Measurements from ENCODE around the gene PIM3. TPM values are rescaled to one million over a fixed set of nuclear protein-coding genes. Genes with fewer than 3 reads are reported as not detected.

Gene PIM3
- total and polyA plus RNA-seq, 2 of the 8 experiments (the other 6 are each of a cell fraction or from before 2014, with no cell fraction given), result 22.6 to 30.0 TPM

- no peak overlapping the region for H2BK12ac ChIP-seq (ENCODE audit: low read depth, low read length)
- H3K56ac ChIP-seq (replicated peaks; ENCODE audit: insufficient read length, low read depth, low read length), result peak overlapping the region; percentile 59
- no peak overlapping the region for H3K4ac ChIP-seq (replicated peaks; ENCODE audit: insufficient read length, low read depth, low read length)
- no peaks in the 10 kb centered on the region for H3K9me3 ChIP-seq (ENCODE audit: insufficient read depth in 2 of 2, low read depth in 1 of 2, low read length in 1 of 2)
- H4K5ac ChIP-seq (ENCODE audit: insufficient read length, low read depth, low read length), result no peak overlapping the region
- TF ChIP-seq PHF8 (conservative IDR thresholded peaks at IDR 0.05; ENCODE audit: low read depth, low read length) (0 out of 2 replicates have a peak, but pooled peaks have one; percentile 6), RAD21 (IDR thresholded peaks at IDR 0.05 in 1 of 2, conservative IDR thresholded peaks at IDR 0.05 in 1 of 2; ENCODE audit: low read depth in 2 of 2, low read length in 2 of 2) (no peak)
- H3K4me2 ChIP-seq (ENCODE audit: insufficient read depth in 1 of 2, low read depth in 2 of 2, low read length in 2 of 2), result peak overlapping the region; percentile 75 to 98
- H3K14ac ChIP-seq (ENCODE audit: insufficient read length), result no peak overlapping the region
- no peak for DNase-seq (ENCODE audit: low read depth in 1 of 2, low spot score in 2 of 2)
- ChIA-PET POLR2A (ENCODE audit: partially characterized antibody) (interaction anchor here (0.9 to 2.1 kb wide), 5 partner anchors 14 to 99 kb away, joined by 3 to 4 read pairs (median 4); no protein-coding TSS in a partner anchor), CTCF (ENCODE audit: partially characterized antibody) (no interaction called here)
- no peak overlapping the region for H3K27ac ChIP-seq (ENCODE audit: low read depth, low read length)
- H3K79me2 ChIP-seq (ENCODE audit: control insufficient read depth in 1 of 2, insufficient read depth in 2 of 2, low read length in 2 of 2), result peaks cover 0 to 8% of the 10 kb centered on the region in 2 experiments; a peak in 1 of 4 replicates
- H2BK20ac ChIP-seq (ENCODE audit: low read length), result no peak overlapping the region
- H4K8ac ChIP-seq (ENCODE audit: extremely low read depth, insufficient read depth, low read length), result 0 out of 2 replicates have a peak overlapping the region, but pooled peaks have one; percentile 5
- no peak overlapping the region for H4K91ac ChIP-seq (replicated peaks; ENCODE audit: insufficient read length, low read length)
- no peak overlapping the region for H2BK15ac ChIP-seq (ENCODE audit: low read length)
- FAIRE-seq, result no peak
- H3K79me1 ChIP-seq (ENCODE audit: low read depth, low read length), result peaks cover 3% of the 10 kb centered on the region; the same call in 1 of the 2 replicates
- H4K20me1 ChIP-seq (replicated peaks in 1 of 2; ENCODE audit: control insufficient read depth in 1 of 2, insufficient read depth in 2 of 2, low read length in 2 of 2), result peaks cover 3 to 4% of the 10 kb centered on the region in 2 experiments
- 0 out of 2 replicates have a peak overlapping the region, but pooled peaks have one; percentile 6 for H2AK5ac ChIP-seq (ENCODE audit: low read depth, low read length)
- peaks cover 0 to 3% (median 2%) of the 10 kb centered on the region in 4 experiments; a peak in 1 of 8 replicates for H3K36me3 ChIP-seq (ENCODE audit: control insufficient read depth in 2 of 4, insufficient read depth in 4 of 4, low read length in 3 of 4)
- 60% methylated on average over 38 of the region's 47 CpGs; no CpG with 5 or more reads in 1 of the 2 experiments for whole genome bisulfite sequencing, 2 experiments (ENCODE audit: extremely low coverage in 1 of 2, insufficient coverage in 1 of 2, insufficient read length in 1 of 2, insufficient replicate concordance in 2 of 2, low coverage in 1 of 2, low lambda C conversion rate in 2 of 2, missing lambda C conversion rate in 1 of 2)
- H3K4me3 ChIP-seq (ENCODE audit: extremely low read depth in 1 of 4, insufficient read depth in 2 of 4, low read depth in 3 of 4, low read length in 4 of 4), result peak overlapping the region; percentile 49 to 93 (median 54)
- H3K18ac ChIP-seq (ENCODE audit: extremely low read depth, low read length), result no peak overlapping the region
- H2BK120ac ChIP-seq (replicated peaks; ENCODE audit: low read depth, low read length), result no peak overlapping the region
- H3K4me1 ChIP-seq (replicated peaks in 1 of 4; ENCODE audit: control insufficient read depth in 3 of 4, insufficient read depth in 4 of 4, low read length in 3 of 4), result peaks cover 0 to 10% (median 1%) of the 10 kb centered on the region in 4 experiments; a peak in 5 of 7 replicates
- H3K9ac ChIP-seq (replicated peaks in 1 of 4; ENCODE audit: extremely low read depth in 1 of 4, low read depth in 3 of 4, low read length in 3 of 4), result peak overlapping the region; percentile 42 to 79 (median 59)
- H3K23me2 ChIP-seq (ENCODE audit: low read depth, low read length), result peaks cover 9% of the 10 kb centered on the region; the same call in 1 of the 2 replicates
- no peak overlapping the region for H2AFZ ChIP-seq (ENCODE audit: low read length)
- no peaks in the 10 kb centered on the region; a peak in 2 of 7 replicates for H3K27me3 ChIP-seq (replicated peaks in 1 of 4; ENCODE audit: control insufficient read depth in 3 of 4, extremely low read depth in 1 of 4, insufficient read depth in 3 of 4, low read length in 3 of 4)
- H3K23ac ChIP-seq (ENCODE audit: insufficient read length), result no peak overlapping the region
- no peak overlapping the region for H2BK5ac ChIP-seq (ENCODE audit: low read depth, low read length)
Observed at GRCh38 chr22:49918911-49919881, 41.4 kb upstream of the PIM3 start.

Measured in H1 (cell line).